Medulla oblongata (tissue), 1 donor: ENCODE data around the gene SULT1C4.
"Not testable (repeated sequence)": the region's sequence is repeated elsewhere in the genome, so short reads cannot be mapped to it uniquely, and the experiment has no call there.

Experiments used
- DNase-seq: peaks from one replicate; pipeline ENCODE4 v3.0.0-alpha.2; 2015; ENCODE audit errors: extremely low spot score

Gene SULT1C4

DNA sequence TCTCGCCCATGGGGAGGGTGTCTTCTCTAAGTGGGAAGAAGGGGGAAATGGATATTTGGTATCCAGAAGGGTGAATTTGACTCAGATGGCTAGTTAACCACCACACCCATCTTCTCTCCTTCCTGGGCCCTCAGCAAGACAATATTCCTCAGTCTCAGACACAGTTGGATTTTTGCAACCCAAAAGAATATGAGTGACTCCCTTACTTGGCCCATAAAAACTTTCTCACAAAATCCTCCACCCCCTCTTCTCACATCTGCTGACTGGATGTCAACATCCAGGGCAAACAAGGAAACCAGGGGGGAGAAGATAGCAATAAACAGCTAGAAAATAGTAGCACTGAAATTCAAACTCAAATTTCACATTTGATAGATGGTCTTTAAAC lies 35.9 kb downstream of the SULT1C4 start:
- DNase-seq: no peak

DNA sequence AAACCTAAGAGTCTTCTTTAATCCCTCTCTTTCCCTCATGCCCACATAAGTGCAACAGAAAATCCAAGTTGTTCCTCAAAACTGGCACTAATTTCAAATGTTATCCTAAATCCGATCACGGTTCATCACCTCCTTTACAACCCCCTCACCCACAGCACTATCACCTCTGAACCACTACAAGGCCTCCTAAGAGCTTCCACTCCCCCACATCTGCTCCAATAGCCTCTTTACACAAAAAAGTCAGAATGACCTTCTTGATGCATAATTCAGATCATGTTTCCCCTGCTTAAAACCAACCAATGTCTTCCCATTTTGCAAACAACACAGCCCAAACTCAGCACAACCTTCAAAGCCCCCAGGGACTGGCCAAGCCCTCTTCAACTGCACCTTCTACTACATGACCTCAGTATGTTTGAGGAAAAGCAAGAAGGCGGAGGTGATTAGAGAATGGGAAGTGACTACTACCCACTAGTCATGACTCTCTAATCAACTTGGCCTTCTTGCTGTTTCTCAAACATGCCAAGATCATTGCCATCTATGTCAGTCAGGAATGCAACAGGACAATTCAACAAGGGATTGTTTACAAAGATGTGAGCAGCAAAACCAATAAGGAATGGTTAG lies 36.6 kb downstream of the SULT1C4 start:
- DNase-seq: no peak

DNA sequence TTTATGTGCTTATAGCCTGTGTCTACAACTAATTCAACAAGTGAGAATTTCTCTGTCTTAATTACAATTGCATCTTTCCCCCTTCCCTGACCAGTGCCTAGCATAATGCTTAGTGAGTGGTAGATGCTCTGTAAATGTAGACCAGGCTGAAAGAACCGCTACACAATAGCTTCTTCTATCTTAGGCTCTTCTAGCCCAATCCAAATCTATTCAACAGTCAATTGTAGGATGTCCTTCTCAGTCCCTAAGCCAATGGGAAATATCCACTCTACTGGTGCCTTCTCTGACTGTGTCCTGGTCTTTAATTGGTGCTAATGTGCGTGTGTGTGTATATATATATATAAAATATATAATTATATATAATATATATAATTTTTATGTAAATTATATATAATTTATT lies 37.2 kb downstream of the SULT1C4 start:
- DNase-seq: no peak

GRCh38 chr2:108417254-108417653 lies 39.5 kb downstream of the SULT1C4 start:
- no peak for DNase-seq

DNA sequence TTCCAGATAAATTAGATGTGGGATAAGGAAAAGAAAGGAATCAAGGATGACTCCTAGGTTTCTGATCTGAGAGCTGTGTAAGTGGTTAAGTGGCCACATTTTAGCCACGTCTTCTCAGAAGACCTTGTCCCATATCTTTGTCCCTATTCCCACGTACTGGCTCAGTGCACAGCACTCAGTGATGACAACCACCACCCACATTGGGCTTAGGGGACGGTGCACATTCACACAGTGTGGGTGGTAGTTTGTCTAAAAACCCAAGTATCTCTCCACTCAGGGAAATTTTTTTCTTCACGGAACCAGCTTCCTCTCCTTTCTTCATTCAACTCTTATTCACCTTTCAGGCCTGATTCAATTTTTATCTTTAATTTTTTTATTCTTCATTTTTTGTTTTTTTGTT lies 40.7 kb downstream of the SULT1C4 start:
- no peak for DNase-seq

GRCh38 chr2:108423067-108423466 lies 45.3 kb downstream of the SULT1C4 start:
- DNase-seq: no peak

DNA sequence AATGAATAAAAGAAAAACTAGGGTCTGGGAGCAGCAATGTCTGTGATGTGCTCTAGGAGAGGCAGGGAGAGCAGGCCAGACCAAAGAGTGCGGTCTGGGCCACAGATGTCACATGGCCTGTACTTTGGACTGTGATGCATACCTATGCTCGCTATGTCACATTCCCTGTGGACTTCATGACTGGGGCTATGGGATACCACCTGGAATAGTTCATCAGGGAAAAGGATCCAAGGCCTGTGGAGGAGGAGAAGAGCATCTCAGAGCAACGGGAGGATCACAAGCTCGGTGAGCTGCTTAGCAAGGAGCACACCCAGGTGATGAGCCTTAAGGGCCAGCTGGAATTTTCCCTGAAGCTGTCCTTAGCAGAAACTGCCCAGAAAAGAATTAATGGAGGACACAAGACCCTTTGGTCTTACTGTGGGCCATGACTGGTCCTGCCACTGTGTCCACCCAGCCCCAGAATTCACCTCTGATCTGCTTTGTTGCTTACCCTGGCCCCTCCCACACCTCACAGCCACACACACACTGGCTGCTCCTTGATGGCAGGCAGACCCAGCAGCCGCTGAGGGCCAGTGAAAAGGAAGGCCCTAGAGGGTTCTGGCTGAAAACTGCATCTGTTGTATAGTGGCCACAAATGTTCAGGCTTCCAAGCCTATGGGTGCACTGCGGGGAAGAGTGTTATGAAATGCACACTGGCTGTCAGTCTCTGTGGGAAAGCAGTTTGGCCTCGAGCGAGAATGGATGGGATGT lies 45.9 kb downstream of the SULT1C4 start:
- no peak for DNase-seq

DNA sequence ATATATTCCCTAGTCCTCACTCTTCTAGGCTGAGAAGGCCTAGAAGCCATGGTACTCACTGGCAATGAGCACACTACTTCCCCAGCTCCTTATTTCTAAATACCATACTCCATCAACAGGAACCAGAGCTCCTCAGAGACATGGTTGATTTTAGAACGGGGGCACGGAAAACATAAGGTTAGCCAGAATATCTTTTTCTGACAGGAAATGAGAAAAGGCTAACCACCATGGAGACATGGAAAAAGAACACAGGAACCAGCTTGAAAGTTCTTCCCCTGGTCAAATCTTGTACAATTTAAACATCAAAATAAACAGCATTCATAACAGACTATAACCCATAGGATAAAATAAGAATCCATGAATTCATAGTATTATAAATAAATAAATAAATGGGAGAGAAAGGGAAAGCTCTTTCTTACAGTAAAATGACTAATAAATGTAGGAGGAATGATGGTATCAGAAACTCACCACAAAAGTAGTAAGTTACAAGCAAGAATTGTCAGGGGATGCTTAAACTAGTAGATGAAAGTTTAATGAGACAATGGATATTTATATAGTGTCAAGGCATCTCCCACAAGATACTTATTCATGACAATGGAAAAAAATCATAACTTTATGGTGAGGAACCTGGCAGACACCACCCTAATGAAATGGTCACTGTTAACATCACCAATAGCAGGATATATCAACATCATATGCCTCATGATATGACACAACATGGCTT lies 50.7 kb downstream of the SULT1C4 start:
- no peak for DNase-seq

DNA sequence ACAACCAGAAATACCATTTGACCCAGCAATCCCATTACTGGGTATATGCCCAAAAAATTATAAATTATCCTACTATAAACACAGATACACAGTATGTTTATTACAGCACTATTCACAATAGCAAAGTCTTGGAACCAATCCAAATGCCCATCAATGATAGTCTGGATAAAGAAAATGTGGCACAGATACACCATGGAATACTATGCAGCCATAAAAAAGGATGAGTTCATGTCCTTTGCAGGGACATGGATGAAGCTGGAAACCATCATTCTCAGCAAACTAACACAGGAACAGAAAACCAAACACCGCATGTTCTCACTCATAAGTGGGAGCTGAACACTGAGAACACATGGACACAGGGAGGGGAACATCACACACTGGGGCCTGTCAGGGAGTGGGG lies 57.8 kb downstream of the SULT1C4 start:
- DNase-seq: not testable (repeated sequence)

GRCh38 chr2:108436976-108437375 lies 59.2 kb downstream of the SULT1C4 start:
- no peak for DNase-seq
